Measurements from ENCODE around the gene ALG14.
"Not testable (repeated sequence)": the region's sequence is repeated elsewhere in the genome, so short reads cannot be mapped to it uniquely, and the experiment has no call there.

Gene ALG14

GRCh38 chr1:95041491-95042165, 31.1 kb downstream of the ALG14 start:
- peak; percentile 82 for DNase-seq

GRCh38 chr1:95040032-95040525, 32.7 kb downstream of the ALG14 start:
- no peak for DNase-seq

- DNase-seq, result no peak
These were observed 33.3 kb downstream of the ALG14 start for GRCh38 chr1:95039360-95040031.

- DNase-seq, result peak; percentile 8
These were observed 37.2 kb downstream of the ALG14 start for GRCh38 chr1:95035536-95035935.

- no peak for DNase-seq
These were observed 38.2 kb downstream of the ALG14 start for GRCh38 chr1:95034506-95034905.

- DNase-seq, result no peak
These were observed 38.9 kb downstream of the ALG14 start for GRCh38 chr1:95033843-95034242.

GRCh38 chr1:95029532-95029931, 43.2 kb downstream of the ALG14 start:
- no peak for DNase-seq

GRCh38 chr1:95028954-95029353, 43.8 kb downstream of the ALG14 start:
- DNase-seq, result no peak

GRCh38 chr1:95027046-95027445, 45.7 kb downstream of the ALG14 start:
- DNase-seq, result no peak

- no peak for DNase-seq
These were observed 49.2 kb downstream of the ALG14 start for GRCh38 chr1:95023399-95024043.

GRCh38 chr1:95022644-95022926, 50.2 kb downstream of the ALG14 start:
- DNase-seq, result no peak

- no peak for DNase-seq
These were observed 50.7 kb downstream of the ALG14 start for GRCh38 chr1:95021805-95022643.

- no peak for DNase-seq
These were observed 51.6 kb downstream of the ALG14 start for GRCh38 chr1:95021119-95021518.

GRCh38 chr1:95019466-95019865, 53.3 kb downstream of the ALG14 start:
- not testable (repeated sequence) for DNase-seq

GRCh38 chr1:95018602-95019369, 54.0 kb downstream of the ALG14 start:
- DNase-seq, result peak; percentile 17

- DNase-seq, result no peak
These were observed 55.0 kb downstream of the ALG14 start for GRCh38 chr1:95017775-95018174.

GRCh38 chr1:95015076-95015475, 57.7 kb downstream of the ALG14 start:
- no peak for DNase-seq

GRCh38 chr1:95013950-95014574, 58.7 kb downstream of the ALG14 start:
- no peak for DNase-seq

- no peak for DNase-seq
These were observed 60.4 kb downstream of the ALG14 start for GRCh38 chr1:95012389-95012788.

GRCh38 chr1:95010158-95010557, 62.6 kb downstream of the ALG14 start:
- DNase-seq, result no peak

GRCh38 chr1:95007687-95008086, 65.1 kb downstream of the ALG14 start:
- no peak for DNase-seq

- DNase-seq, result no peak
These were observed 66.1 kb downstream of the ALG14 start for GRCh38 chr1:95006681-95007080.
